Measurements from ENCODE around the gene CCDC149.

Gene CCDC149

GRCh38 chr4:24867766-24868296, 45.0 kb downstream of the CCDC149 start:
- H3K4me3 ChIP-seq (ENCODE audit: low read depth, low read length): no peak overlapping the region
- TF ChIP-seq, protein P1, sequence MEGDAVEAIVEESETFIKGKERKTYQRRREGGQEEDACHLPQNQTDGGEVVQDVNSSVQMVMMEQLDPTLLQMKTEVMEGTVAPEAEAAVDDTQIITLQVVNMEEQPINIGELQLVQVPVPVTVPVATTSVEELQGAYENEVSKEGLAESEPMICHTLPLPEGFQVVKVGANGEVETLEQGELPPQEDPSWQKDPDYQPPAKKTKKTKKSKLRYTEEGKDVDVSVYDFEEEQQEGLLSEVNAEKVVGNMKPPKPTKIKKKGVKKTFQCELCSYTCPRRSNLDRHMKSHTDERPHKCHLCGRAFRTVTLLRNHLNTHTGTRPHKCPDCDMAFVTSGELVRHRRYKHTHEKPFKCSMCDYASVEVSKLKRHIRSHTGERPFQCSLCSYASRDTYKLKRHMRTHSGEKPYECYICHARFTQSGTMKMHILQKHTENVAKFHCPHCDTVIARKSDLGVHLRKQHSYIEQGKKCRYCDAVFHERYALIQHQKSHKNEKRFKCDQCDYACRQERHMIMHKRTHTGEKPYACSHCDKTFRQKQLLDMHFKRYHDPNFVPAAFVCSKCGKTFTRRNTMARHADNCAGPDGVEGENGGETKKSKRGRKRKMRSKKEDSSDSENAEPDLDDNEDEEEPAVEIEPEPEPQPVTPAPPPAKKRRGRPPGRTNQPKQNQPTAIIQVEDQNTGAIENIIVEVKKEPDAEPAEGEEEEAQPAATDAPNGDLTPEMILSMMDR (IDR thresholded peaks at IDR 0.05; ENCODE audit: low read depth, low read length): no peak

GRCh38 chr4:24867251-24867650, 45.6 kb downstream of the CCDC149 start:
- TF ChIP-seq, protein P1 (IDR thresholded peaks at IDR 0.05; ENCODE audit: low read depth, low read length): no peak
- H3K4me3 ChIP-seq (ENCODE audit: low read depth, low read length): no peak overlapping the region

GRCh38 chr4:24865401-24865800, 47.4 kb downstream of the CCDC149 start:
- TF ChIP-seq, protein P1 (IDR thresholded peaks at IDR 0.05; ENCODE audit: low read depth, low read length): no peak
- no peak overlapping the region for H3K4me3 ChIP-seq (ENCODE audit: low read depth, low read length)

- TF ChIP-seq, protein P1 (IDR thresholded peaks at IDR 0.05; ENCODE audit: low read depth, low read length): no peak
- no peak overlapping the region for H3K4me3 ChIP-seq (ENCODE audit: low read depth, low read length)
These were observed 49.0 kb downstream of the CCDC149 start for GRCh38 chr4:24863799-24864198.

DNA sequence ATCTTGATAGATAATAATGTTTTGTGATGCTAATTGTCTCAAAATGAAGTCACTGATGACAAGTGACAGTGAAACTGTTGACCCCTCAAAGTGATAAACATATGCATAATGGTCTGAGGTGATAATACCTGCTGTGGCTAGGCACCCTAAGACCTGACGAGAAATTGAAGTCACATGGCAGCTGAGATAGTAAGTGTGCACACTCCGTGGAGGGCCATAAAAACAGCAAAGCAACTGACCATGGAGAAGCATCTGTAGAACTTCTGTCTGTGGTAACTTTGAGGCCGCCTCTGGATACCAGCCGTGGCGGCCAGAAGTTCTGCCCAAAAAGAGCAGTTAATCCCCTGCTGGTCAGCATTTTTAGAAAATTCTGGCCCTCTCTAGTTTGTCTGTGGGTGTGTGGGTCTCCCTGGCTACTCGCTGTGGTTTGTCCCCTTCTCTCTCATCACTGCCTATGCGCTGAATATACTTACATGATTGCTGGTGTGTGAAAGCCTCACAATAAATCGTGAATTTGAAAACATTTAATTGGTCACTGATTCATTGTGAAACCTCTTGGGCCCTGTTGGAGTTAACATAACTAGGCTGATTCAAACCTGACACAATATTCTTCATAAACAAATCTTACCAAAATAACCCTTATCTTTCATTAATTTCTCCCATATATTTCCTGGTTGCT, 50.6 kb downstream of the CCDC149 start:
- no peak overlapping the region for H3K4me3 ChIP-seq (ENCODE audit: low read depth, low read length)

DNA sequence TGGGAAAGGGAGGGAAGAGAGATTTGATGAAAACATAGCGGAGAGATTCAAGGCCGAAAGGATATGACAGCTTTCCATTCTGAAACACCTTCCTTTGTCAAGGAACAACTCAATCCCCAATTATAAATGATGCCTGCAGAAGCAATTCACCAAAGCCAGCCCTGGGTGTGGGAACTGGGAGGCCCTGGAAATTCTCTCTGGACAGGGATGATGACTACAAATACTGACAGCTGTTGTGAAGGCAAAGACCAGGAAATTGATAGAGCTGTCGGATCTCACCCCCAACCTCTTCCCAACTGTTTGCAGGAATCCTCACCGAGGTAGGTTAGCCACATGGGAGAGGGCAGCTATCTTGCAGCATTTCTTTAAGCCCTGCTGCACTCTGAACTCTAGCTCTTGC, 54.3 kb downstream of the CCDC149 start:
- H3K4me3 ChIP-seq (ENCODE audit: low read depth, low read length): no peak overlapping the region
- TF ChIP-seq, protein P1 (IDR thresholded peaks at IDR 0.05; ENCODE audit: low read depth, low read length): no peak

More for the DNA sequence above, 50.6 kb downstream of the CCDC149 start:
- TF ChIP-seq, protein P1 (IDR thresholded peaks at IDR 0.05; ENCODE audit: low read depth, low read length): no peak

GRCh38 chr4:24858026-24858425, 54.8 kb downstream of the CCDC149 start:
- no peak overlapping the region for H3K4me3 ChIP-seq (ENCODE audit: low read depth, low read length)

More at GRCh38 chr4:24858026-24858425, 54.8 kb downstream of the CCDC149 start:
- TF ChIP-seq, protein P1 (IDR thresholded peaks at IDR 0.05; ENCODE audit: low read depth, low read length): no peak

Measured in WI38 (cell line).